Right atrium auricular region (tissue), 2 donors: ENCODE data around the gene ZDHHC8. TPM values are rescaled to one million over a fixed set of nuclear protein-coding genes. Genes with fewer than 3 reads are reported as not detected.

Experiments used
- DNase-seq: peaks from one replicate; pipeline ENCODE4 v3.0.0-alpha.2; 2019; ENCODE audit warnings: low spot score
- H3K27ac ChIP-seq, 2 donors: fragments of 200-600 bp; sonication (generic); 1 replicate in 1 of 2; 2 replicates in 1 of 2; pipeline ENCODE4 v1.5.1; 2016 to 2019
- H3K27me3 ChIP-seq, 2 donors: fragments of 200-600 bp; sonication (generic); one replicate each; pipeline versions ENCODE4 v1.5.1 to v1.6.0; 2017 to 2019
- H3K36me3 ChIP-seq: fragments of 200-600 bp; sonication (generic); one replicate; pipeline ENCODE4 v1.5.1; 2016
- H3K4me1 ChIP-seq, 2 donors: fragments of 200-600 bp; sonication (generic); one replicate each; pipeline versions ENCODE4 v1.5.1 to v1.6.0; 2017 to 2019
- H3K4me3 ChIP-seq, 2 donors: fragments of 200-600 bp; sonication (generic); 1 replicate in 1 of 2; 2 replicates in 1 of 2; pipeline ENCODE4 v1.5.1; 2017 to 2019; ENCODE audit warnings: mild to moderate bottlenecking in 1 of 2, moderate library complexity in 1 of 2
- H3K9me3 ChIP-seq, 2 donors: fragments of 200-600 bp; sonication (generic); one replicate each; pipeline ENCODE4 v1.5.1; 2019
- CTCF ChIP-seq, 2 donors: fragments of 200-600 bp; sonication (generic); IDR thresholded peaks; one replicate each; pipeline ENCODE4 v1.5.1; 2019; ENCODE audit warnings: antibody characterized with exemption in 2 of 2
- total RNA-seq, 2 donors: library from RNA; depleted of rRNA; stranded (reverse); fragments of >200 nt; gene quantifications; one replicate each; pipeline ENCODE4 v1.1.0, GENCODE V29; 2016

The ZDHHC8 gene
- total RNA-seq, 2 donors from 2014 or later, result 13.5 to 16.6 TPM

- Histone ChIP-seq H3K4me1 (no peaks in the 10 kb centered on the region), H3K27ac (no peak overlapping the region), H3K36me3 (peaks cover 4% of the 10 kb centered on the region), H3K27me3 (no peaks in the 10 kb centered on the region), H3K9me3 (no peaks in the 10 kb centered on the region), H3K4me3 (no peak overlapping the region)
- no peak for DNase-seq
- TF ChIP-seq CTCF (IDR thresholded peaks at IDR 0.05), result no peak
These were observed 17.9 kb downstream of the ZDHHC8 start for GRCh38 chr22:20149257-20150250.

GRCh38 chr22:20150381-20151275, 19.0 kb downstream of the ZDHHC8 start, which contains the start of gene CCDC188:
Gene CCDC188, minus strand, starts transcription at chr22:20151055. Its CDS starts 69 bp downstream, at chr22:20150986.
- no peaks in the 10 kb centered on the region for H3K9me3 ChIP-seq
- H3K27me3 ChIP-seq, result no peaks in the 10 kb centered on the region
- H3K27ac ChIP-seq, result no peak within 1 kb of the TSS
- TF ChIP-seq CTCF (IDR thresholded peaks at IDR 0.05), result no peak
- no peaks in the 10 kb centered on the region for H3K4me1 ChIP-seq
- no peaks in the 10 kb centered on the region for H3K36me3 ChIP-seq
- DNase-seq, result no peak
- H3K4me3 ChIP-seq, result no peak within 1 kb of the TSS

DNA sequence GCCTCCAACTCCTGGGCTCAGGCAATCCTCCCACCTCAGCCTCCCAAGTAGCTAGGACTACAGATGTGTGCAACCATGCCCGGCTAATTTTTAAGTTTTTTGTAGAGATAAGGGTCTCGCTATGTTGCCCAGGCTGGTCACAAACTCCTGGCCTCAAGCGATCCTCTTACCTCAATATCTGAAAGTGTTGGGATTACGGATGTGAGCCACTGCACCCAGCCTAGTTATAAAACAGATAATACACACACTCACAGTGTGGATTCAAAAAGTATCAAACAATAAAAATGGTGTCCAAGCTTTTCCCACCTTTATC, 19.6 kb downstream of the ZDHHC8 start:
- no peak for TF ChIP-seq CTCF (IDR thresholded peaks at IDR 0.05)
- no peak for DNase-seq
- H3K36me3 ChIP-seq, result no peaks in the 10 kb centered on the region
- no peaks in the 10 kb centered on the region for H3K4me1 ChIP-seq
- H3K27ac ChIP-seq, result no peak overlapping the region
- no peaks in the 10 kb centered on the region for H3K27me3 ChIP-seq
- H3K9me3 ChIP-seq, result no peaks in the 10 kb centered on the region
- H3K4me3 ChIP-seq, result no peak overlapping the region

GRCh38 chr22:20152464-20152890, 20.9 kb downstream of the ZDHHC8 start:
- H3K9me3 ChIP-seq, result no peaks in the 10 kb centered on the region
- DNase-seq, result no peak
- no peaks in the 10 kb centered on the region for H3K36me3 ChIP-seq
- H3K27ac ChIP-seq, result no peak overlapping the region
- no peaks in the 10 kb centered on the region for H3K4me1 ChIP-seq
- no peaks in the 10 kb centered on the region for H3K27me3 ChIP-seq
- no peak for TF ChIP-seq CTCF (IDR thresholded peaks at IDR 0.05)
- no peak overlapping the region for H3K4me3 ChIP-seq

DNA sequence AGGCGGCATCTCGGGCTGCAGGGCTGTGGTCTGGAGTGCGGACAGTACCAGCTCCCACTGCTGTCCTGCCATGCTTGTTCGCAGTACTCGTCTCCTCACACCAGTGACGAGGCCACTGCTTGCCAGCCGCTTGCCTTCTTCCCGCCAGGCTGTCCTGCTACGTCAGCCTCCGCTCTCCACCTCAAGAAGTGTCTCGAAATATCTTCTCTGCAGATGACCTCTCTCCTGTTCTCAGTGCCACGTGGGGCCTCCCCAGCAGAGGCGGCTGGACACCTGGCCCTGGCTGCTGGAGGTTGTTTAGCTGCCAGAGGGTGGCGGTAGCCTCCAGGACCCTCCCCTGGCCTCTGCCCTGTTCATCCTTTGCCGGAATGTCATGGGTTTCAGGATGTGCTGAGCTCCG, 22.3 kb downstream of the ZDHHC8 start:
- DNase-seq, result no peak
- Histone ChIP-seq H3K4me1 (no peaks in the 10 kb centered on the region), H3K4me3 (no peak overlapping the region), H3K27me3 (no peaks in the 10 kb centered on the region), H3K27ac (no peak overlapping the region), H3K9me3 (no peaks in the 10 kb centered on the region), H3K36me3 (no peaks in the 10 kb centered on the region)
- TF ChIP-seq CTCF (IDR thresholded peaks at IDR 0.05), result no peak
